Measurements from ENCODE around the gene PDE2A.

The PDE2A gene

GRCh38 chr11:72682858-72683243, 8.6 kb upstream of the PDE2A start:
- no peak for DNase-seq

- no peak for DNase-seq
These were observed 8.1 kb upstream of the PDE2A start for GRCh38 chr11:72682238-72682857.

- peak in 1 of 4 experiments; percentile 28 for DNase-seq
These were observed 7.3 kb upstream of the PDE2A start for GRCh38 chr11:72681226-72682153.

GRCh38 chr11:72680624-72681158, 6.5 kb upstream of the PDE2A start:
- peak in 1 of 4 experiments; percentile 17 for DNase-seq

- no peak for DNase-seq
These were observed 5.6 kb upstream of the PDE2A start for GRCh38 chr11:72679869-72680268.

GRCh38 chr11:72678524-72678923, 4.3 kb upstream of the PDE2A start:
- DNase-seq = peak in 1 of 4 experiments; percentile 21

GRCh38 chr11:72676861-72677341, 2.7 kb upstream of the PDE2A start:
- peak; percentile 65 to 83 (median 71) for DNase-seq

- DNase-seq = no peak
These were observed 999 bp upstream of the PDE2A start for GRCh38 chr11:72675221-72675620.

- DNase-seq = no peak
These were observed 809 bp downstream of the PDE2A start for GRCh38 chr11:72673284-72673942.

GRCh38 chr11:72672597-72673238, 1.5 kb downstream of the PDE2A start:
- DNase-seq = peak in 3 of 4 experiments; percentile 37 to 53 (median 41)

- DNase-seq = peak in 1 of 4 experiments; percentile 22
These were observed 2.8 kb downstream of the PDE2A start for GRCh38 chr11:72671152-72672099.

GRCh38 chr11:72670041-72670440, 4.2 kb downstream of the PDE2A start:
- no peak for DNase-seq

GRCh38 chr11:72669527-72669926, 4.7 kb downstream of the PDE2A start:
- DNase-seq = no peak

- no peak for DNase-seq
These were observed 5.4 kb downstream of the PDE2A start for GRCh38 chr11:72668629-72669347.

- no peak for DNase-seq
These were observed 8.2 kb downstream of the PDE2A start for GRCh38 chr11:72665911-72666472.

GRCh38 chr11:72662036-72662435, 12.2 kb downstream of the PDE2A start:
- DNase-seq = no peak

- no peak for DNase-seq
These were observed 12.7 kb downstream of the PDE2A start for GRCh38 chr11:72661486-72661885.

GRCh38 chr11:72658989-72659640, 15.1 kb downstream of the PDE2A start:
- DNase-seq = no peak

GRCh38 chr11:72657411-72658100, 16.7 kb downstream of the PDE2A start:
- DNase-seq = no peak
